H9 (cell line): Measurements from ENCODE around the gene RWDD4. TPM values are rescaled to one million over a fixed set of nuclear protein-coding genes. Genes with fewer than 3 reads are reported as not detected.

Experiments
- DNase-seq: peaks from one replicate; pipeline ENCODE4 v3.0.0-alpha.2; 2017
- H2AFZ ChIP-seq: one replicate; pipeline ENCODE4 v1.6.1; 2013; ENCODE audit warnings: mild to moderate bottlenecking, low read length, control low read depth, moderate library complexity
- H2AK5ac ChIP-seq: 2 replicates; pipeline ENCODE4 v1.6.1; 2013; ENCODE audit warnings: low read length, control low read depth, mixed read lengths; ENCODE audit not compliant: insufficient read length
- H2BK120ac ChIP-seq: one replicate; pipeline ENCODE4 v1.6.1; 2013; ENCODE audit warnings: low read depth, mild to moderate bottlenecking, low read length, control low read depth, inconsistent platforms; ENCODE audit not compliant: poor library complexity, severe bottlenecking
- H2BK12ac ChIP-seq: 2 replicates; pipeline ENCODE4 v1.6.1; 2013; ENCODE audit warnings: low read length, control low read depth, mixed read lengths, low read depth; ENCODE audit not compliant: insufficient read length
- H2BK15ac ChIP-seq: 2 replicates; pipeline ENCODE4 v1.6.1; 2013; ENCODE audit warnings: low read depth, low read length, control low read depth
- H2BK20ac ChIP-seq: one replicate; pipeline ENCODE4 v1.6.1; 2013; ENCODE audit warnings: low read depth, mild to moderate bottlenecking, low read length, control low read depth, inconsistent platforms; ENCODE audit not compliant: poor library complexity, severe bottlenecking
- H2BK5ac ChIP-seq: 2 replicates; pipeline ENCODE4 v1.6.1; 2013; ENCODE audit warnings: low read length, control low read depth, mixed read lengths; ENCODE audit not compliant: insufficient read length
- H3K14ac ChIP-seq: 2 replicates; pipeline ENCODE4 v1.6.1; 2013; ENCODE audit warnings: low read length, control low read depth; ENCODE audit not compliant: insufficient read depth
- H3K18ac ChIP-seq: 2 replicates; pipeline ENCODE4 v1.6.1; 2013; ENCODE audit warnings: low read depth, mild to moderate bottlenecking, mixed read lengths, low read length, control low read depth; ENCODE audit not compliant: insufficient read length
- H3K23ac ChIP-seq: 2 replicates; pipeline ENCODE4 v1.6.1; 2013; ENCODE audit warnings: low read length, control low read depth, mixed read lengths, low read depth; ENCODE audit not compliant: insufficient read length
- H3K23me2 ChIP-seq: 2 replicates; pipeline ENCODE4 v1.6.1; 2013; ENCODE audit warnings: low read depth, mild to moderate bottlenecking, mixed read lengths, low read length, control low read depth; ENCODE audit not compliant: insufficient read length, poor library complexity, severe bottlenecking
- H3K27ac ChIP-seq: 2 replicates; pipeline ENCODE4 v1.5.1; 2013; ENCODE audit warnings: low read length, control low read depth, mixed read lengths, low read depth; ENCODE audit not compliant: insufficient read length
- H3K27me3 ChIP-seq: 2 replicates; pipeline ENCODE4 v1.6.1; 2013; ENCODE audit warnings: low read length, control low read depth, inconsistent platforms; ENCODE audit not compliant: insufficient read depth
- H3K4ac ChIP-seq: 2 replicates; pipeline ENCODE4 v1.6.1; 2013; ENCODE audit warnings: low read depth, mild to moderate bottlenecking, control low read depth, inconsistent platforms, low read length, moderate library complexity
- H3K4me1 ChIP-seq: 2 replicates; pipeline ENCODE4 v1.6.1; 2013; ENCODE audit warnings: low read length, control low read depth, inconsistent platforms; ENCODE audit not compliant: insufficient read depth
- H3K4me2 ChIP-seq: 2 replicates; pipeline ENCODE4 v1.6.1; 2013; ENCODE audit warnings: low read length, control low read depth, mixed read lengths; ENCODE audit not compliant: insufficient read length, insufficient read depth
- H3K56ac ChIP-seq: 2 replicates; pipeline ENCODE4 v1.6.1; 2013; ENCODE audit warnings: low read depth, mild to moderate bottlenecking, mixed read lengths, low read length, control low read depth; ENCODE audit not compliant: insufficient read length
- H3K79me1 ChIP-seq: 2 replicates; pipeline ENCODE4 v1.6.1; 2013; ENCODE audit warnings: low read depth, mild to moderate bottlenecking, moderate library complexity, low read length, control low read depth, inconsistent platforms; ENCODE audit not compliant: insufficient read depth, poor library complexity, severe bottlenecking
- H3K79me2 ChIP-seq: 2 replicates; pipeline ENCODE4 v1.6.1; 2013; ENCODE audit warnings: low read length, control low read depth, inconsistent platforms; ENCODE audit not compliant: insufficient read depth
- H3K9ac ChIP-seq: 2 replicates; pipeline ENCODE4 v1.6.1; 2013; ENCODE audit warnings: low read length, control low read depth, mixed read lengths; ENCODE audit not compliant: insufficient read length; ENCODE audit errors: extremely low read depth
- H3K9me3 ChIP-seq: one replicate; pipeline ENCODE4 v1.6.1; 2013; ENCODE audit warnings: low read depth, low read length, inconsistent platforms; ENCODE audit not compliant: control insufficient read depth
- H3T11ph ChIP-seq: one replicate; pipeline ENCODE4 v1.6.1; 2013; ENCODE audit warnings: mild to moderate bottlenecking, low read length, control low read depth, inconsistent platforms
- H4K20me1 ChIP-seq: one replicate; pipeline ENCODE4 v1.6.1; 2013; ENCODE audit not compliant: control insufficient read depth, insufficient read length, insufficient read depth
- H4K5ac ChIP-seq: 2 replicates; pipeline ENCODE4 v1.6.1; 2013; ENCODE audit warnings: low read depth, mild to moderate bottlenecking, mixed read lengths, low read length, control low read depth; ENCODE audit not compliant: insufficient read length
- H4K8ac ChIP-seq: replicated peaks from 2 replicates; pipeline ENCODE4 v1.6.1; 2013; ENCODE audit warnings: low read length, control low read depth, mixed read lengths, low read depth; ENCODE audit not compliant: insufficient read length
- H4K91ac ChIP-seq: 2 replicates; pipeline ENCODE4 v1.6.1; 2013; ENCODE audit warnings: low read depth, mild to moderate bottlenecking, moderate library complexity, mixed read lengths, low read length, control low read depth; ENCODE audit not compliant: insufficient read length
- H3K27ac Mint-ChIP-seq, 3 experiments: 2 replicates in 2 of 3; 3 replicates in 1 of 3; pipeline ENCODE4 v1.8.0; 2020 to 2021; ENCODE audit warnings: mixed read lengths in 3 of 3, mild to moderate bottlenecking in 1 of 3, moderate library complexity in 1 of 3
- H3K27me3 Mint-ChIP-seq: 2 replicates; pipeline ENCODE4 v1.8.0; 2021; ENCODE audit warnings: low read depth, mild to moderate bottlenecking, moderate library complexity, mixed read lengths
- H3K36me3 Mint-ChIP-seq, 3 experiments: 2 replicates in 2 of 3; 3 replicates in 1 of 3; pipeline ENCODE4 v1.8.0; 2020 to 2021; ENCODE audit warnings: low read depth in 3 of 3, mixed read lengths in 3 of 3; ENCODE audit not compliant: insufficient read depth in 1 of 3
- H3K4me1 Mint-ChIP-seq, 2 experiments: 2 replicates each; pipeline ENCODE4 v1.8.0; 2020; ENCODE audit warnings: mixed read lengths in 2 of 2
- H3K4me3 Mint-ChIP-seq, 2 experiments: 2 replicates in 1 of 2; 3 replicates in 1 of 2; pipeline ENCODE4 v1.8.0; 2020 to 2021; ENCODE audit warnings: mild to moderate bottlenecking in 2 of 2, mixed read lengths in 2 of 2, moderate library complexity in 1 of 2
- H3K9me3 Mint-ChIP-seq, 2 experiments: 2 replicates in 1 of 2; 3 replicates in 1 of 2; pipeline ENCODE4 v1.8.0; 2020; ENCODE audit warnings: mild to moderate bottlenecking in 2 of 2, mixed read lengths in 2 of 2, moderate library complexity in 1 of 2
- WGBS: extraction: QIAGEN DNeasy Blood & Tissue Kit; methylation state at CpG from one replicate; pipeline ENCODE4 v1.1.7; 2013; ENCODE audit warnings: missing lambda C conversion rate, low lambda C conversion rate, mixed read lengths; ENCODE audit not compliant: insufficient read length; ENCODE audit errors: extremely low coverage; 5-methylcytosine and 5-hydroxymethylcytosine counted together
- total RNA-seq: library from RNA; stranded (reverse); gene quantifications from 2 replicates; pipeline ENCODE4 v1.2.1, GENCODE V29; 2021
- TF ChIP-seq, protein P1 (sequence below): fragments of 200-600 bp; sonication (generic); conservative IDR thresholded peaks from 3 replicates; pipeline ENCODE4 v1.8.0; 2021; ENCODE audit warnings: antibody characterized with exemption, mild to moderate bottlenecking

RWDD4 gene
- total RNA-seq, 1 experiment from 2014 or later: 17.8 TPM

- Histone ChIP-seq H4K8ac (no peak overlapping the region), H3K56ac (no peak overlapping the region), H3K27me3 (no peaks in the 10 kb centered on the region), H3K4me2 (no peak overlapping the region), H2BK15ac (no peak overlapping the region), H3K79me2 (no peaks in the 10 kb centered on the region), H3K18ac (no peak overlapping the region), H4K20me1 (no peaks in the 10 kb centered on the region), H4K91ac (no peak overlapping the region), H3K79me1 (no peaks in the 10 kb centered on the region), H2AFZ (no peak overlapping the region), H2BK20ac (no peak overlapping the region), H2AK5ac (no peak overlapping the region), H2BK120ac (no peak overlapping the region), H4K5ac (no peak overlapping the region), H3K23ac (no peak overlapping the region), H3K9ac (no peak overlapping the region), H3T11ph (no peak overlapping the region), H3K14ac (no peak overlapping the region), H2BK12ac (no peak overlapping the region), H3K4me1 (no peaks in the 10 kb centered on the region), H3K9me3 (no peaks in the 10 kb centered on the region), H3K27ac (no peak overlapping the region), H2BK5ac (no peak overlapping the region), H3K23me2 (no peaks in the 10 kb centered on the region), H3K4ac (no peak overlapping the region)
- H3K4me3 Mint-ChIP-seq: no peak overlapping the region; a peak in 1 of 5 replicates
- H3K27me3 Mint-ChIP-seq: no peaks in the 10 kb centered on the region; the same call in 1 of the 2 replicates
- peaks cover 2 to 6% of the 10 kb centered on the region in 2 experiments for H3K4me1 Mint-ChIP-seq
- H3K9me3 Mint-ChIP-seq: no peaks in the 10 kb centered on the region; a peak in 1 of 5 replicates
- no peak overlapping the region for H3K27ac Mint-ChIP-seq
- WGBS: no CpG with 5 or more reads among the region's 3 CpGs
- TF ChIP-seq, protein P1, sequence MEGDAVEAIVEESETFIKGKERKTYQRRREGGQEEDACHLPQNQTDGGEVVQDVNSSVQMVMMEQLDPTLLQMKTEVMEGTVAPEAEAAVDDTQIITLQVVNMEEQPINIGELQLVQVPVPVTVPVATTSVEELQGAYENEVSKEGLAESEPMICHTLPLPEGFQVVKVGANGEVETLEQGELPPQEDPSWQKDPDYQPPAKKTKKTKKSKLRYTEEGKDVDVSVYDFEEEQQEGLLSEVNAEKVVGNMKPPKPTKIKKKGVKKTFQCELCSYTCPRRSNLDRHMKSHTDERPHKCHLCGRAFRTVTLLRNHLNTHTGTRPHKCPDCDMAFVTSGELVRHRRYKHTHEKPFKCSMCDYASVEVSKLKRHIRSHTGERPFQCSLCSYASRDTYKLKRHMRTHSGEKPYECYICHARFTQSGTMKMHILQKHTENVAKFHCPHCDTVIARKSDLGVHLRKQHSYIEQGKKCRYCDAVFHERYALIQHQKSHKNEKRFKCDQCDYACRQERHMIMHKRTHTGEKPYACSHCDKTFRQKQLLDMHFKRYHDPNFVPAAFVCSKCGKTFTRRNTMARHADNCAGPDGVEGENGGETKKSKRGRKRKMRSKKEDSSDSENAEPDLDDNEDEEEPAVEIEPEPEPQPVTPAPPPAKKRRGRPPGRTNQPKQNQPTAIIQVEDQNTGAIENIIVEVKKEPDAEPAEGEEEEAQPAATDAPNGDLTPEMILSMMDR: peak; percentile 76
- DNase-seq: peak; percentile 48
- no peaks in the 10 kb centered on the region for H3K36me3 Mint-ChIP-seq
These were observed 58.7 kb downstream of the RWDD4 start for GRCh38 chr4:183600189-183600685.
